Panc1 (cell line): ENCODE data around the gene BABAM2. TPM values are rescaled to one million over a fixed set of nuclear protein-coding genes. Genes with fewer than 3 reads are reported as not detected.

Experiments used
- ATAC-seq: fragments of 200-7000 bp; cut with Tn5 transposase; 2 replicates; pipeline ENCODE4 v1.9.1; 2020; ENCODE audit warnings: mild to moderate bottlenecking, moderate library complexity
- BruUV-seq: library from RNA; stranded (reverse); fragments of 400-500 nt; replicated peaks from 2 replicates; lab custom pipeline; 2021; lab: Mats Ljungman, UMichigan
- CTCF ChIA-PET: fragments of 300-600 bp; sonication (Branson Sonifier 250); formaldehyde crosslinking; loops from one replicate; lab custom pipeline; 2022; ENCODE audit warnings: antibody characterized with exemption; lab: Charles Lee
- POLR2A ChIA-PET: fragments of 300-600 bp; sonication (Branson Sonifier 250); formaldehyde crosslinking; loops from one replicate; lab custom pipeline; 2022; ENCODE audit warnings: antibody characterized with exemption; lab: Charles Lee
- DNase-seq: peaks from one replicate; pipeline ENCODE4 v3.0.0-alpha.2; 2010; ENCODE audit warnings: low read depth, low spot score
- H3K27ac ChIP-seq: 2 replicates; pipeline ENCODE4 v1.5.1; 2011; ENCODE audit warnings: mild to moderate bottlenecking, low read length, inconsistent platforms
- H3K27me3 ChIP-seq: fragments of 200-500 bp; sonication (Bioruptor generic); 2 replicates; pipeline ENCODE4 v1.6.0; 2014; ENCODE audit warnings: low read length, inconsistent platforms; ENCODE audit not compliant: control insufficient read depth, insufficient read depth
- H3K36me3 ChIP-seq: fragments of 200-500 bp; sonication (Bioruptor generic); 2 replicates; pipeline ENCODE4 v1.5.1; 2014; ENCODE audit warnings: inconsistent platforms, mild to moderate bottlenecking, low read length, moderate library complexity; ENCODE audit not compliant: control insufficient read depth, insufficient read depth
- H3K4me1 ChIP-seq: 2 replicates; pipeline ENCODE4 v1.5.1; 2011; ENCODE audit warnings: inconsistent platforms, mild to moderate bottlenecking, low read length, moderate library complexity; ENCODE audit not compliant: control insufficient read depth, insufficient read depth
- H3K4me3 ChIP-seq, 2 experiments: 2 replicates each; pipeline ENCODE4 v1.5.1; 2011 to 2012; ENCODE audit warnings: low read depth in 2 of 2, low read length in 2 of 2, mild to moderate bottlenecking in 2 of 2, inconsistent platforms in 1 of 2, moderate library complexity in 1 of 2
- H3K9me3 ChIP-seq: fragments of 200-500 bp; sonication (Bioruptor generic); 2 replicates; pipeline ENCODE4 v1.5.1; 2014; ENCODE audit warnings: low read depth, mild to moderate bottlenecking, inconsistent platforms, low read length, moderate library complexity; ENCODE audit not compliant: control insufficient read depth, insufficient read depth
- CTCF ChIP-seq: fragments of 450-650 bp; IDR thresholded peaks from 2 replicates; pipeline ENCODE4 v1.5.1; 2017; ENCODE audit warnings: mild to moderate bottlenecking
- POLR2AphosphoS5 ChIP-seq: IDR thresholded peaks from 2 replicates; pipeline ENCODE4 v1.6.1; 2012; ENCODE audit warnings: mild to moderate bottlenecking, low read depth, low read length, moderate library complexity
- REST ChIP-seq, 2 experiments: IDR thresholded peaks; 2 replicates each; pipeline ENCODE4 v1.6.1; 2011 to 2012; ENCODE audit warnings: low read depth in 2 of 2, control low read depth in 1 of 2, low read length in 1 of 2, mild to moderate bottlenecking in 1 of 2, moderate library complexity in 1 of 2; ENCODE audit not compliant: insufficient read depth in 1 of 2
- SIN3A ChIP-seq: IDR thresholded peaks from 2 replicates; pipeline ENCODE4 v1.6.1; 2012; ENCODE audit warnings: low read depth, mild to moderate bottlenecking, low read length, moderate library complexity, borderline replicate concordance; ENCODE audit not compliant: insufficient read depth
- TCF7L2 ChIP-seq: IDR thresholded peaks from 2 replicates; pipeline ENCODE4 v1.6.1; 2011; ENCODE audit warnings: mild to moderate bottlenecking, low read depth, low read length, inconsistent platforms
- in situ Hi-C: cut with HindIII; loops from 2 replicates; pipeline ENCODE4 v1.10.0; 2016; ENCODE audit warnings: low sequenced_read_pairs, low pct_unique_long_range_greater_than_20kb
- intact Hi-C: fragments of 100-400 bp; cut with micrococcal nuclease; formaldehyde crosslinking; loops from one replicate; pipeline ENCODE4 v1.10.0; 2022; ENCODE audit not compliant: unreplicated experiment
- total RNA-seq: library from RNA; stranded (reverse); gene quantifications from one replicate; pipeline ENCODE4 v1.2.1, GENCODE V29; 2021; ENCODE audit not compliant: unreplicated experiment

The BABAM2 gene
- total RNA-seq, 1 experiment from 2014 or later, result 31.2 TPM

GRCh38 chr2:28338831-28339321 is 448.3 kb downstream of the BABAM2 start:
- H3K36me3 ChIP-seq, result no peaks in the 10 kb centered on the region
- H3K27ac ChIP-seq, result no peak overlapping the region
- no TSS peak for BruUV-seq
- no peaks in the 10 kb centered on the region for H3K27me3 ChIP-seq
- in situ Hi-C loops, result no loop called here
- DNase-seq (no peak), ATAC-seq (no peak)
- intact Hi-C loops, result no loop called here
- CTCF ChIA-PET, result no interaction called here
- POLR2A ChIA-PET, result no interaction called here
- no peaks in the 10 kb centered on the region for H3K9me3 ChIP-seq
- TF ChIP-seq POLR2AphosphoS5, result no peak
- no peak for TF ChIP-seq CTCF
- TF ChIP-seq REST (IDR thresholded peaks at IDR 0.05; ENCODE audit: insufficient read depth in 1 of 2, low read depth in 2 of 2, low read length in 1 of 2), result no peak
- TF ChIP-seq SIN3A, result no peak
- no peak for TF ChIP-seq TCF7L2
- no peaks in the 10 kb centered on the region; the same call in 1 of the 2 replicates for H3K4me1 ChIP-seq
- no peak overlapping the region for H3K4me3 ChIP-seq

- H3K4me1 ChIP-seq, result no peaks in the 10 kb centered on the region; the same call in 1 of the 2 replicates
- no peaks in the 10 kb centered on the region for H3K36me3 ChIP-seq
- BruUV-seq, result no TSS peak
- TF ChIP-seq TCF7L2 (no peak), REST (IDR thresholded peaks at IDR 0.05; ENCODE audit: insufficient read depth in 1 of 2, low read depth in 2 of 2, low read length in 1 of 2) (no peak), CTCF (no peak), SIN3A (no peak), POLR2AphosphoS5 (no peak)
- no peak overlapping the region for H3K27ac ChIP-seq
- ChIA-PET CTCF (no interaction called here), POLR2A (no interaction called here)
- H3K9me3 ChIP-seq, result no peaks in the 10 kb centered on the region
- no peak for DNase-seq
- intact Hi-C loops, result no loop called here
- H3K4me3 ChIP-seq, result no peak overlapping the region
- ATAC-seq, result no peak
- no peaks in the 10 kb centered on the region for H3K27me3 ChIP-seq
- in situ Hi-C loops, result no loop called here
Measured at GRCh38 chr2:28339516-28340175, 449.1 kb downstream of the BABAM2 start.
